K562 (cell line): Measurements from ENCODE around the gene USH2A. TPM values are rescaled to one million over a fixed set of nuclear protein-coding genes. Genes with fewer than 3 reads are reported as not detected.

Experiments used
- ATAC-seq: fragments of 200-7000 bp; cut with Tn5 transposase; 3 replicates; pipeline ENCODE4 v1.9.1; 2020; ENCODE audit warnings: moderate library complexity
- BruUV-seq: library from RNA; stranded (reverse); fragments of 400-500 nt; replicated peaks from 2 replicates; lab custom pipeline; 2021; lab: Mats Ljungman, UMichigan
- CTCF ChIA-PET: fragments of 300-600 bp; formaldehyde crosslinking; extraction: SDS; loops from one replicate; lab custom pipeline; 2021; ENCODE audit warnings: low intra/inter-chr PET ratio; lab: Yijun Ruan, JAX
- POLR2A ChIA-PET: fragments of 300-600, 350-650 bp; sonication (Branson Sonifier 250); formaldehyde crosslinking; extraction: SDS; loops from one replicate; lab custom pipeline; 2021; ENCODE audit warnings: antibody characterized with exemption, inconsistent platforms; lab: Yijun Ruan, JAX
- DNase-seq, 4 experiments: peaks; one replicate each; pipeline versions ENCODE4 v3.0.0 to v3.0.0-alpha.2; 2011 to 2018; ENCODE audit warnings: low spot score in 3 of 4, mixed read lengths in 3 of 4; ENCODE audit errors: extremely low read depth in 1 of 4
- FAIRE-seq: peaks from 2 replicates; lab custom pipeline; 2011; peaks lifted over from hg19 to GRCh38; lab: Jason Lieb, UNC
- H2AFZ ChIP-seq: 2 replicates; pipeline ENCODE4 v1.6.0; 2011; ENCODE audit warnings: low read depth, low read length, control low read depth, inconsistent platforms
- H3K27ac ChIP-seq: fragments of 200-600 bp; 3 replicates; pipeline ENCODE4 v1.8.0; 2011; ENCODE audit warnings: low read depth, mild to moderate bottlenecking, control low read depth, inconsistent platforms, low read length, moderate library complexity, mixed read lengths; ENCODE audit errors: extremely low read depth
- H3K27me3 ChIP-seq, 2 experiments: fragments of 300-600 bp in 1 of 2; 2 replicates in 1 of 2; 3 replicates in 1 of 2; pipeline versions ENCODE4 v1.6.0 to v1.8.0; 2011; ENCODE audit warnings: inconsistent platforms in 2 of 2, low read length in 2 of 2, mild to moderate bottlenecking in 1 of 2, mixed read lengths in 1 of 2, moderate library complexity in 1 of 2; ENCODE audit not compliant: control insufficient read depth in 2 of 2, insufficient read depth in 2 of 2
- H3K36me3 ChIP-seq: fragments of 300-600 bp; 3 replicates; pipeline ENCODE4 v1.8.0; 2011; ENCODE audit warnings: mild to moderate bottlenecking, low read length, inconsistent platforms; ENCODE audit not compliant: control insufficient read depth, insufficient read depth
- H3K4me1 ChIP-seq, 2 experiments: fragments of 200-600 bp in 1 of 2; replicated peaks in 1 of 2; 2 replicates in 1 of 2; 3 replicates in 1 of 2; pipeline versions ENCODE4 v1.5.1 to v1.8.0; 2011; ENCODE audit warnings: inconsistent platforms in 2 of 2, low read length in 2 of 2, mild to moderate bottlenecking in 1 of 2, mixed read lengths in 1 of 2, moderate library complexity in 1 of 2; ENCODE audit not compliant: control insufficient read depth in 2 of 2, insufficient read depth in 2 of 2
- H3K4me2 ChIP-seq: 2 replicates; pipeline ENCODE4 v1.6.1; 2011; ENCODE audit warnings: low read length, control low read depth, inconsistent platforms, mixed read lengths; ENCODE audit not compliant: insufficient read depth
- H3K4me3 ChIP-seq: fragments of 200-600 bp; sonication (generic), shearing (Covaris generic); 2 replicates; pipeline ENCODE4 v1.5.1; 2016; ENCODE audit warnings: control low read depth, inconsistent platforms
- H3K79me2 ChIP-seq: fragments of 200-600 bp; 3 replicates; pipeline ENCODE4 v1.8.0; 2011; ENCODE audit warnings: low read length, inconsistent platforms; ENCODE audit not compliant: control insufficient read depth, insufficient read depth
- H3K9ac ChIP-seq, 2 experiments: 2 replicates each; pipeline versions ENCODE4 v1.6.0 to v1.6.1; 2011; ENCODE audit warnings: low read depth in 2 of 2, low read length in 2 of 2, control low read depth in 1 of 2, inconsistent platforms in 1 of 2, mild to moderate bottlenecking in 1 of 2, mixed read lengths in 1 of 2; ENCODE audit not compliant: insufficient read depth in 1 of 2
- H3K9me1 ChIP-seq: one replicate; pipeline ENCODE4 v1.6.0; 2011; ENCODE audit warnings: inconsistent platforms, mild to moderate bottlenecking, low read length, moderate library complexity; ENCODE audit not compliant: control insufficient read depth, insufficient read depth
- H3K9me3 ChIP-seq: replicated peaks from 2 replicates; pipeline ENCODE4 v1.5.1; 2011; ENCODE audit warnings: low read depth, low read length, inconsistent platforms; ENCODE audit not compliant: control insufficient read depth, insufficient read depth
- H4K20me1 ChIP-seq: replicated peaks from 2 replicates; pipeline ENCODE4 v1.6.1; 2011; ENCODE audit warnings: low read length, inconsistent platforms, mixed read lengths; ENCODE audit not compliant: control insufficient read depth, insufficient read depth
- ARID2 ChIP-seq: fragments of 450-650 bp; IDR thresholded peaks from 2 replicates; pipeline ENCODE4 v1.6.1; 2017; ENCODE audit warnings: antibody characterized with exemption, mild to moderate bottlenecking
- BCLAF1 ChIP-seq, 2 experiments: fragments of 450-650 bp in 1 of 2; IDR thresholded peaks; 2 replicates each; pipeline ENCODE4 v1.6.1; 2011 to 2017; ENCODE audit warnings: low read depth in 2 of 2, antibody characterized with exemption in 1 of 2, borderline replicate concordance in 1 of 2, low read length in 1 of 2, mild to moderate bottlenecking in 1 of 2, mixed read lengths in 1 of 2; ENCODE audit not compliant: control insufficient read depth in 1 of 2
- ELF2 ChIP-seq: fragments of 250-450 bp; sonication (Bioruptor Pico); IDR thresholded peaks from 2 replicates; pipeline ENCODE4 v1.5.0; 2021; ENCODE audit warnings: mild to moderate bottlenecking
- ILF3 ChIP-seq: fragments of 450-650 bp; IDR thresholded peaks from 2 replicates; pipeline ENCODE4 v1.6.1; 2018; ENCODE audit warnings: antibody characterized with exemption, mild to moderate bottlenecking, moderate library complexity, borderline replicate concordance
- MAFF ChIP-seq: IDR thresholded peaks from 2 replicates; pipeline ENCODE4 v1.6.1; 2012; ENCODE audit warnings: low read length, improper control_type of control experiment
- MCM3 ChIP-seq: fragments of 450-650 bp; IDR thresholded peaks from 2 replicates; pipeline ENCODE4 v1.6.1; 2016
- NKRF ChIP-seq: fragments of 450-650 bp; IDR thresholded peaks from 2 replicates; pipeline ENCODE4 v1.6.1; 2016; ENCODE audit warnings: borderline replicate concordance
- OTX1 ChIP-seq: fragments of 450-650 bp; formaldehyde crosslinking; IDR thresholded peaks from 2 replicates; pipeline ENCODE4 v1.4.0; 2022; ENCODE audit warnings: mild to moderate bottlenecking
- PCBP1 ChIP-seq: fragments of 200-400 bp; formaldehyde crosslinking; IDR thresholded peaks from 2 replicates; pipeline ENCODE4 v1.6.1; 2018; ENCODE audit warnings: mild to moderate bottlenecking, low read depth, low read length; ENCODE audit not compliant: poor library complexity, severe bottlenecking
- POLR2B ChIP-seq: fragments of 450-650 bp; IDR thresholded peaks from 2 replicates; pipeline ENCODE4 v1.6.1; 2018; ENCODE audit warnings: low read depth; ENCODE audit not compliant: partially characterized antibody
- RNF2 ChIP-seq: sonication (generic); IDR thresholded peaks from 2 replicates; pipeline ENCODE4 v1.6.1; 2016
- SETDB1 ChIP-seq: IDR thresholded peaks from one replicate; pipeline ENCODE4 v1.6.1; 2012; ENCODE audit warnings: low read length, control low read depth, inconsistent platforms
- SREBF1 ChIP-seq: fragments of 150-350 bp; IDR thresholded peaks from 2 replicates; pipeline ENCODE4 v1.6.1; 2014; ENCODE audit warnings: antibody characterized with exemption, low read depth, low read length, borderline replicate concordance
- SUPT5H ChIP-seq: fragments of 450-650 bp; IDR thresholded peaks from 2 replicates; pipeline ENCODE4 v1.6.1; 2016
- THRA ChIP-seq: fragments of 450-650 bp; IDR thresholded peaks from 2 replicates; pipeline ENCODE4 v1.6.1; 2017; ENCODE audit warnings: mild to moderate bottlenecking, moderate library complexity
- ZKSCAN8 ChIP-seq: fragments of 200-800 bp; sonication (Bioruptor generic); IDR thresholded peaks from 2 replicates; pipeline ENCODE4 v1.6.1; 2016; ENCODE audit warnings: missing genetic modification characterization, missing compliant biosample characterization
- ZNF146 ChIP-seq: IDR thresholded peaks from one replicate; pipeline ENCODE4 v1.6.1; 2018; ENCODE audit warnings: missing compliant biosample characterization; ENCODE audit not compliant: unreplicated experiment
- ZNF311 ChIP-seq: fragments of 250-450 bp; sonication (Bioruptor Pico); IDR thresholded peaks from 2 replicates; pipeline ENCODE4 v1.4.0; 2020; ENCODE audit warnings: mild to moderate bottlenecking, moderate library complexity
- ZNF77 ChIP-seq: fragments of 250-450 bp; sonication (Bioruptor Pico); IDR thresholded peaks from 2 replicates; pipeline ENCODE4 v1.5.0; 2020
- WGBS: fragments of 100-300 bp; shearing (Covaris generic); methylation state at CpG from one replicate; pipeline ENCODE4 v1.1.6; 2016; ENCODE audit warnings: low coverage, mixed read lengths; ENCODE audit not compliant: insufficient coverage; ENCODE audit errors: missing lambda C conversion rate; 5-methylcytosine and 5-hydroxymethylcytosine counted together
- in situ Hi-C: fragments of 300-500 bp; cut with MboI; formaldehyde crosslinking; loops from 4 replicates; pipeline ENCODE4 v1.15.0; 2018; ENCODE audit warnings: inconsistent platforms, mixed read lengths
- intact Hi-C: fragments of 100-400 bp; cut with micrococcal nuclease; formaldehyde crosslinking; loops from 2 replicates; pipeline ENCODE4 v1.14.2; 2022
- polyA plus RNA-seq, 8 experiments: library from polyadenylated mRNA; depleted of rRNA in 4 of 8; stranded (reverse) in 5 of 8; unstranded in 3 of 8; fragments of >200 nt; fragmentation: Nextera tagmentation in 2 of 8; fragmentation: Illumina TruSeq in 1 of 8; extraction: Ambion mirVana in 2 of 8; extraction: Trizol in 1 of 8; gene quantifications; 2 replicates each; pipeline versions ENCODE4 v1.2.1 to v1.2.3, GENCODE V29; 2011 to 2014; ENCODE audit warnings: inconsistent platforms in 1 of 8, missing spikeins in 1 of 8
- total RNA-seq, 7 experiments: library from RNA; depleted of rRNA in 6 of 7; stranded (reverse); fragments of >200 nt in 6 of 7; fragmentation: Illumina TruSeq in 2 of 7; extraction: Trizol in 2 of 7; gene quantifications; 2 replicates each; pipeline versions ENCODE4 v1.2.1 to v1.2.3, GENCODE V29; 2011 to 2021; ENCODE audit warnings: low replicate concordance in 1 of 7

The USH2A gene
- total and polyA plus RNA-seq, 9 of the 15 experiments (the other 6 are each of a cell fraction or from before 2014, with no cell fraction given): under 0.01 TPM; not detected in 7

GRCh38 chr1:216205176-216205575 lies 218.1 kb downstream of the USH2A start (continued):
- no peak for TF ChIP-seq ILF3
- no peak for TF ChIP-seq ARID2
- no peak for TF ChIP-seq ZKSCAN8
- no peak for TF ChIP-seq NKRF

GRCh38 chr1:216201946-216202345 lies 221.3 kb downstream of the USH2A start:
- Histone ChIP-seq H4K20me1 (no peaks in the 10 kb centered on the region), H3K36me3 (no peaks in the 10 kb centered on the region), H3K4me2 (no peak overlapping the region), H3K4me3 (no peak overlapping the region), H3K9me1 (no peaks in the 10 kb centered on the region), H3K27ac (no peak overlapping the region), H3K27me3 (no peaks in the 10 kb centered on the region), H3K9ac (no peak overlapping the region), H3K79me2 (no peaks in the 10 kb centered on the region), H3K4me1 (no peaks in the 10 kb centered on the region), H3K9me3 (0 out of 2 replicates have a peak, but pooled peaks cover 2% of the 10 kb centered on the region), H2AFZ (no peak overlapping the region)
- WGBS: 0% methylated on average over 2 of the region's 2 CpGs
- in situ Hi-C loops (no loop called here), intact Hi-C loops (no loop called here)
- ChIA-PET CTCF (no interaction called here), POLR2A (no interaction called here)
- BruUV-seq: no TSS peak
- DNase-seq: no peak
- FAIRE-seq: no peak
- ATAC-seq: no peak
- TF ChIP-seq MCM3: no peak
- TF ChIP-seq ZNF146: no peak
- no peak for TF ChIP-seq THRA
- no peak for TF ChIP-seq MAFF
- no peak for TF ChIP-seq POLR2B
- TF ChIP-seq SETDB1: no peak
- TF ChIP-seq SREBF1: no peak
- no peak for TF ChIP-seq SUPT5H
- no peak for TF ChIP-seq ZNF311
- TF ChIP-seq RNF2: no peak
- no peak for TF ChIP-seq BCLAF1 (IDR thresholded peaks at IDR 0.05; ENCODE audit: borderline replicate concordance in 1 of 2, control insufficient read depth in 1 of 2, low read depth in 2 of 2, low read length in 1 of 2)
- TF ChIP-seq PCBP1: no peak
- no peak for TF ChIP-seq ZNF77 (CRISPR knock-in tag)
- TF ChIP-seq OTX1: no peak
- TF ChIP-seq ELF2 (CRISPR knock-in tag): no peak
